Endothelial cell of umbilical vein (primary cell): ENCODE data around the gene ARID1B. TPM values are rescaled to one million over a fixed set of nuclear protein-coding genes. Genes with fewer than 3 reads are reported as not detected.
"Not testable (repeated sequence)": the region's sequence is repeated elsewhere in the genome, so short reads cannot be mapped to it uniquely, and the experiment has no call there.

Experiments
- BruUV-seq: library from RNA; stranded (reverse); fragments of 400-500 nt; replicated peaks from 2 replicates; lab custom pipeline; 2021; lab: Mats Ljungman, UMichigan
- CTCF ChIA-PET: fragments of 300-600, 350-600 bp; sonication (Branson Sonifier 250); formaldehyde crosslinking; loops from one replicate; lab custom pipeline; 2021; ENCODE audit warnings: antibody characterized with exemption, inconsistent platforms; lab: Charles Lee
- POLR2A ChIA-PET: fragments of 300-600, 350-600 bp; sonication (Branson Sonifier 250); formaldehyde crosslinking; loops from one replicate; lab custom pipeline; 2021; ENCODE audit warnings: antibody characterized with exemption, inconsistent platforms; lab: Charles Lee
- DNase-seq: peaks from one replicate; pipeline ENCODE4 v3.0.0-alpha.2; 2011; ENCODE audit warnings: low read depth, low spot score
- FAIRE-seq: peaks from 2 replicates; lab custom pipeline; 2011; peaks lifted over from hg19 to GRCh38; lab: Jason Lieb, UNC
- H2AFZ ChIP-seq: 2 replicates; pipeline ENCODE4 v1.6.0; 2012; ENCODE audit warnings: low read depth, low read length, control low read depth, inconsistent platforms
- H3K27ac ChIP-seq: 2 replicates; pipeline ENCODE4 v1.5.1; 2011; ENCODE audit warnings: low read depth, mild to moderate bottlenecking, control low read depth, low read length, moderate library complexity; ENCODE audit not compliant: insufficient read depth
- H3K27me3 ChIP-seq, 2 experiments: 2 replicates each; pipeline versions ENCODE4 v1.6.0 to v1.6.1; 2011; ENCODE audit warnings: low read length in 2 of 2, mixed read lengths in 1 of 2; ENCODE audit not compliant: control insufficient read depth in 2 of 2, insufficient read depth in 2 of 2
- H3K36me3 ChIP-seq, 2 experiments: 2 replicates in 1 of 2; 3 replicates in 1 of 2; pipeline ENCODE4 v1.5.1; 2011; ENCODE audit warnings: low read length in 2 of 2, mild to moderate bottlenecking in 1 of 2, moderate library complexity in 1 of 2; ENCODE audit not compliant: control insufficient read depth in 2 of 2, insufficient read depth in 2 of 2; ENCODE audit errors: extremely low read depth in 1 of 2
- H3K4me1 ChIP-seq: 3 replicates; pipeline ENCODE4 v1.5.1; 2011; ENCODE audit warnings: mild to moderate bottlenecking, low read length; ENCODE audit not compliant: control insufficient read depth, insufficient read depth; ENCODE audit errors: extremely low read depth
- H3K4me2 ChIP-seq: 2 replicates; pipeline ENCODE4 v1.6.1; 2011; ENCODE audit warnings: low read length, control low read depth, mixed read lengths; ENCODE audit not compliant: insufficient read depth
- H3K4me3 ChIP-seq, 3 experiments: fragments of 200-600 bp in 1 of 3; sonication (generic), shearing (Covaris generic) in 1 of 3; replicated peaks in 1 of 3; 2 replicates each; pipeline ENCODE4 v1.5.1; 2011 to 2016; ENCODE audit warnings: control low read depth in 3 of 3, low read length in 3 of 3, mild to moderate bottlenecking in 2 of 3, inconsistent platforms in 1 of 3, low read depth in 1 of 3, moderate library complexity in 1 of 3; ENCODE audit not compliant: insufficient read depth in 1 of 3
- H3K79me2 ChIP-seq: 2 replicates; pipeline ENCODE4 v1.6.0; 2012; ENCODE audit warnings: low read length, inconsistent platforms; ENCODE audit not compliant: control insufficient read depth, insufficient read depth
- H3K9ac ChIP-seq: replicated peaks from 2 replicates; pipeline ENCODE3; 2011; ENCODE audit warnings: low read length, control low read depth; ENCODE audit not compliant: insufficient read depth; ENCODE audit errors: extremely low read depth
- H3K9me1 ChIP-seq: replicated peaks from 3 replicates; pipeline ENCODE4 v1.6.0; 2011; ENCODE audit warnings: mild to moderate bottlenecking, low read length; ENCODE audit not compliant: control insufficient read depth, insufficient read depth; ENCODE audit errors: extremely low read depth
- H3K9me3 ChIP-seq: replicated peaks from 2 replicates; pipeline ENCODE4 v1.5.1; 2012; ENCODE audit warnings: low read length, inconsistent platforms; ENCODE audit not compliant: control insufficient read depth, insufficient read depth
- H4K20me1 ChIP-seq: replicated peaks from 2 replicates; pipeline ENCODE3; 2011; ENCODE audit warnings: mild to moderate bottlenecking, low read length; ENCODE audit not compliant: control insufficient read depth, insufficient read depth; ENCODE audit errors: extremely low read depth
- FOS ChIP-seq: IDR thresholded peaks from 2 replicates; pipeline ENCODE4 v1.6.1; 2011; ENCODE audit warnings: mild to moderate bottlenecking, low read length, moderate library complexity, borderline replicate concordance; ENCODE audit not compliant: insufficient read depth
- JUN ChIP-seq: IDR thresholded peaks from 2 replicates; pipeline ENCODE4 v1.6.1; 2011; ENCODE audit warnings: borderline replicate concordance, low read depth; ENCODE audit not compliant: insufficient read length, insufficient read depth
- POLR2A ChIP-seq: IDR thresholded peaks from 2 replicates; pipeline ENCODE4 v1.6.1; 2012; ENCODE audit warnings: low read depth, mild to moderate bottlenecking, control low read depth, low read length
- dilution Hi-C: fragments of 300-500 bp; cut with MboI; formaldehyde crosslinking; loops from one replicate; pipeline ENCODE4 v1.15.0; 2019; ENCODE audit warnings: low sequenced_read_pairs; ENCODE audit not compliant: extremely low pct_ligation_motif_present
- intact Hi-C: fragments of 100-400 bp; cut with micrococcal nuclease; formaldehyde crosslinking; loops from one replicate; pipeline ENCODE4 v1.10.0; 2022
- polyA plus RNA-seq, 4 experiments: library from polyadenylated mRNA; depleted of rRNA in 3 of 4; stranded (reverse) in 3 of 4; unstranded in 1 of 4; fragments of >200 nt; gene quantifications; 2 replicates each; pipeline versions ENCODE4 v1.2.1 to v1.2.3, GENCODE V29; 2011 to 2012; ENCODE audit warnings: missing spikeins in 1 of 4
- total RNA-seq: library from RNA; stranded (reverse); gene quantifications from 2 replicates; pipeline ENCODE4 v1.2.3, GENCODE V29; 2021

The ARID1B gene
- total and polyA plus RNA-seq, 2 donors (not counting 3 experiments of a cell fraction or from before 2014, with no cell fraction given): 21.8 to 89.5 TPM

DNA sequence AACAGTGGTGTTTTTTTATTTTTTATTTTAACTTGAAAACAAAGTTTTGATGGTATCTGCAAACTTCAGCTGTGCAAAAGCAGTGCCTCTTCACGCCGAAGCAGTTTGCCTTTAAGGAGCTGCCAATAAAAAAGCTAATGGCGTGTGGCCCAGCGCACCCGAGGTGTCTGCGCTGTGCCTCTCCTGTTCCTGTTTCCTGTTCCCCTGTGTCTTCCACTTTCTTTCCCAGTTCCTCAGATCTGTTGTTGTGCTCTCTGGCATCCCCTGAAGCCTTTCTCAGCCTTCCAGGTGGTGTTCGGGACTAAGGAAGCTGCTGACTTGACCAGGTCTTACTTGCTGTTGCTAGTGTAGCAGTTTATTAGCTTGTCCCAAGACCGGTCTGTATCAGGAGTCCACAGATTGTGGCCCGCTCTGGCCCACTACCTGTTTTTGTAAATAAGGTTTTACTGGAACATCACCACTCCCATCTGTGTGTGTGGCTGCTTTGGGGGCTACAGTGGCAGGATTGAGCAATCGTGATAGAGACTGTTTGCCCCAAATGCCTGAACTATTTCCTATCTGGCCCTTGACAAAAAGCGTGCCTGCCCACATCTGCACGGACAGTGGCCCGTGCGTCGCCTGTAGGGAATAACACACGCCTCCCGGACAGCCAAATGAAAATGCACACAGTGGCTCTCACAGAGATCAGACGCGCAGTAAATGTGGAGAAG lies 367.8 kb downstream of the ARID1B start:
- Histone ChIP-seq H4K20me1 (no peaks in the 10 kb centered on the region), H3K4me2 (no peak overlapping the region), H2AFZ (no peak overlapping the region), H3K4me3 (no peak overlapping the region), H3K9me1 (no peaks in the 10 kb centered on the region), H3K9ac (peak overlapping the region; percentile 46), H3K79me2 (no peaks in the 10 kb centered on the region), H3K27me3 (no peaks in the 10 kb centered on the region), H3K9me3 (no peaks in the 10 kb centered on the region), H3K4me1 (peaks cover 50% of the 10 kb centered on the region), H3K27ac (peak overlapping the region; percentile 54), H3K36me3 (peaks cover 0 to 3% of the 10 kb centered on the region in 2 experiments)
- no TSS peak for BruUV-seq
- DNase-seq (peak; percentile 43), FAIRE-seq (no peak)
- TF ChIP-seq JUN: no peak
- dilution Hi-C loops: no loop called here
- intact Hi-C loops: loop anchor here (5.0 kb wide), 1 partner anchor 1833 kb away; the partner anchor contains the start of gene TFB1M
- CTCF ChIA-PET: interaction anchor here (0.7 to 2.6 kb wide), 6 partner anchors 9 to 99 kb away, joined by 3 to 14 read pairs (median 5); no protein-coding TSS in a partner anchor
- POLR2A ChIA-PET: interaction anchor here (0.6 kb wide), 1 partner anchor 17 kb away, joined by 3 read pairs; no protein-coding TSS in a partner anchor

DNA sequence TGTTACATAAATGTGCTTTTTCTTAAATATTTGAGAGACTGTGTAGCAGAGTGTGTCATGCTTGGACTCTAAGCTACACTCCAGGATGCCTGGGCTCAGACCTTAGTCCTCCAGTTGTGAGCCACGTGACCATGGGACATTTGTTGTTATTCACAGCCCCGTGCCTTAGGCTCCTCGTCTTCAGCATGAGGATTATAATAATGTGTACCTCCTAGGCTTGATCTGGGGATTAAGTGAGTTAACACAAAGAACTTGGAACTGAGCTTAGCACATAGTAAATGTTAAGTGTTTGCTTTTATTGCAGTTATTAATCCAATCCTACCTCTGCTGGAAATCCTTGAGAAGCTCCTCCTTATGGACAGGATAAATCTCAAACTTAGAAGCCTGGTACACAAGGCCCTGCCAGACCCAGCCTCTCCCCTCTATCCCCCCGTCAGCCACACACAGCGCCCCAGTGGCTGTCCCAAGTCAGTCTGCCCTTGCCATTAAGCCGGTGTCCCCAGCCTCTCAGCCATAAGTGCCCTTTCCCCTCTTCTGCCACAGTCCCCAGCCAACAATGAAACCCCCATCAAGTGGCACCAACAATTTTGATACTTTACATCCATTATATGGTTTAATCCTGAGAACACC lies 368.6 kb downstream of the ARID1B start:
- BruUV-seq: no TSS peak
- H4K20me1 ChIP-seq: no peaks in the 10 kb centered on the region
- H3K27me3 ChIP-seq: no peaks in the 10 kb centered on the region
- H3K9ac ChIP-seq: no peak overlapping the region
- H3K36me3 ChIP-seq: peaks cover 0 to under 1% of the 10 kb centered on the region in 2 experiments
- ChIA-PET CTCF (interaction anchor here (0.9 to 2.6 kb wide), 3 partner anchors 10 to 100 kb away, joined by 3 to 14 read pairs (median 5); no protein-coding TSS in a partner anchor), POLR2A (no interaction called here)
- no peak overlapping the region for H3K27ac ChIP-seq
- no peaks in the 10 kb centered on the region for H3K9me1 ChIP-seq
- intact Hi-C loops (loop anchor here (5.0 kb wide), 1 partner anchor 1833 kb away; the partner anchor contains the start of gene TFB1M), dilution Hi-C loops (no loop called here)
- no peak overlapping the region for H3K4me2 ChIP-seq
- H2AFZ ChIP-seq: no peak overlapping the region
- H3K79me2 ChIP-seq: no peaks in the 10 kb centered on the region
- peak; percentile 14 for DNase-seq
- TF ChIP-seq POLR2A (no peak), FOS (no peak)
- H3K9me3 ChIP-seq: no peaks in the 10 kb centered on the region
- peaks cover 58% of the 10 kb centered on the region for H3K4me1 ChIP-seq
- H3K4me3 ChIP-seq: no peak overlapping the region
- FAIRE-seq: no peak

DNA sequence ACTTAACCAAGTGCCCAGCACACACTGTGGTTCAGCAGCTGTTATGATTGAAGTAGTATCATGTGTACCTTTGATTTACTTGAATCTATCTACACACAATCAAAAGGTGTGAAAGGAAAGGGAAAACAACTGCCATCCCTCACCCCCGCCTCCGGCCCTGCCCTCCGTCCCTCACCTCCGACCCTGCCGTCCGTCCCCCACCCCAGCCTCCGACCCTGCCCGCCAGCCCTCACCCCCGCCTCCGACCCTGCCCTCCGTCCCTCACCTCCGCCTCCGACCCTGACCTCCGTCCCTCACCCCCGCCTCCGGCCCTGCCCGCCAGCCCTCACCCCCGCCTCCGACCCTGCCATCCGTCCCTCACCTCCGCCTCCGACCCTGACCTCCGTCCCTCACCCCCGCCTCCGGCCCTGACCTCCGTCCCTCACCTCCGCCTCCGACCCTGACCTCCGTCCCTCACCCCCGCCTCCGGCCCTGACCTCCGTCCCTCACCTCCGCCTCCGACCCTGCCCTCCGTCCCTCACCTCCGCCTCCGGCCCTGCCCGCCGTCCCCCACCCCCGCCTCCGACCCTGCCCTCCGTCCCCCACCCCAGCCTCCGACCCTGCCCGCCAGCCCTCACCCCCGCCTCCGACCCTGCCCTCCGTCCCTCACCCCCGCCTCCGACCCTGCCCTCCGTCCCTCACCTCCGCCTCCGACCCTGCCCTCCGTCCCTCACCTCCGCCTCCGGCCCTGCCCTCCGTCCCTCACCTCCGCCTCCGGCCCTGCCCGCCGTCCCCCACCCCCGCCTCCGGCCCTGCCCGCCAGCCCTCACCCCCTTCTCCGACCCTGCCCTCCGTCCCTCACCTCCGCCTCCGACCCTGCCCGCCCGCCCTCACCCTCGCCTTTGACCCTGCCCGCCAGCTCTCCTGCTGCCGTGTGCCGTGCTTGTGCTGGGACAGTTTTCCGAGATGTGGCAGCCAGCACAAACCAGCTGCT lies 370.2 kb downstream of the ARID1B start:
- CTCF ChIA-PET: not testable (repeated sequence)

More for the DNA sequence above, 370.2 kb downstream of the ARID1B start:
- Histone ChIP-seq H3K4me2 (peak overlapping the region; percentile 19), H3K9ac (peak overlapping the region; percentile 63), H3K4me1 (peaks cover 73% of the 10 kb centered on the region), H3K27ac (peak overlapping the region; percentile 97)
- BruUV-seq, H3K9me1 ChIP-seq, H2AFZ ChIP-seq, dilution Hi-C loops, H3K79me2 ChIP-seq, H3K9me3 ChIP-seq, H3K27me3 ChIP-seq, H3K4me3 ChIP-seq, H4K20me1 ChIP-seq, H3K36me3 ChIP-seq, FAIRE-seq, DNase-seq, POLR2A ChIA-PET: not testable (repeated sequence)
- intact Hi-C loops: loop anchor here (1.0 to 5.0 kb wide), 5 partner anchors 18 to 1835 kb away; partner anchors contain the start of genes ARID1B and TFB1M
